OCI-LY1 (cell line): ENCODE measurements around the gene OPRM1.

ENCODE experiments used
- EZH2 ChIP-seq: fragments of 200-600 bp; sonication (generic), shearing (Covaris generic); IDR thresholded peaks from 2 replicates; pipeline ENCODE4 v1.8.0; 2017; ENCODE audit warnings: borderline replicate concordance, mixed run types, mild to moderate bottlenecking, antibody characterized with exemption, low read length, moderate library complexity, mixed read lengths
- TF ChIP-seq, protein P1 (sequence below): fragments of 200-600 bp; sonication (generic), shearing (Covaris generic); IDR thresholded peaks from 2 replicates; pipeline ENCODE4 v1.5.1; 2017; ENCODE audit warnings: mild to moderate bottlenecking, antibody characterized with exemption, low read length, moderate library complexity, mixed read lengths

DNA sequence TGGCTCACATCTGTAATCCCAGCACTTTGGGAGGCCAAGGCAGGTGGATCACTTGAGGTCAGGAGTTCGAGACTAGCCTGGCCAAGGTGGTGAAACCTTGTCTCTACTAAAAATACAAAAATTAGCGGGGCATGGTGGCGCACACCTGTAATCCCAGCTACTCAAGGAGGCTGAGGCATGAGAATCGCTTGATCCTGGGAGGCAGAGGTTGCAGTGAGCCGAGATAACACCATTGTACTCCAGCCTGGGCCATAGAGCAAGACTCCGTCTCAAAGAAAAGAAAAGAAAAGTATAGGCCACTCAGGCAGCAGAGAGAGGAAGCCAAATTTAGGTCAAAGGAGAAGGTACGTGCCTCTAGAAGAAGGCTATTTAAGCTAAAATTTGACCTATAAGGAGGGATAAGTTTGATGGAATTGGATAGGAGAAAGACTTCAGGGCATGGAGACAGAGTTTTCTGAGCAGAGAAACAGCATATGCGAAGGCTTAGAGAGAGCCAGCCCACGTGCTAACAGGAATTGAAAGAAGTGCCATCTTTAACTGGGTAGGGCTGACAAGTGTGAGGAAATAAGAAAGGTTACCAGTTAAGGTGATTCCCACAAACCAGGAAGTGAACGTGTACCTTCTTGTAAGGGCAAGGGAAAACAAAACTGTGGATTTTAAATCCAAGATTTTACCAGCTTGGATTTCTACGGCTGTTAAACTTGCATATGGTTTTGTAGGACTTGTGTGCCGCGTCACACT is 203.7 kb downstream of the OPRM1 start:
- TF ChIP-seq, protein P1, sequence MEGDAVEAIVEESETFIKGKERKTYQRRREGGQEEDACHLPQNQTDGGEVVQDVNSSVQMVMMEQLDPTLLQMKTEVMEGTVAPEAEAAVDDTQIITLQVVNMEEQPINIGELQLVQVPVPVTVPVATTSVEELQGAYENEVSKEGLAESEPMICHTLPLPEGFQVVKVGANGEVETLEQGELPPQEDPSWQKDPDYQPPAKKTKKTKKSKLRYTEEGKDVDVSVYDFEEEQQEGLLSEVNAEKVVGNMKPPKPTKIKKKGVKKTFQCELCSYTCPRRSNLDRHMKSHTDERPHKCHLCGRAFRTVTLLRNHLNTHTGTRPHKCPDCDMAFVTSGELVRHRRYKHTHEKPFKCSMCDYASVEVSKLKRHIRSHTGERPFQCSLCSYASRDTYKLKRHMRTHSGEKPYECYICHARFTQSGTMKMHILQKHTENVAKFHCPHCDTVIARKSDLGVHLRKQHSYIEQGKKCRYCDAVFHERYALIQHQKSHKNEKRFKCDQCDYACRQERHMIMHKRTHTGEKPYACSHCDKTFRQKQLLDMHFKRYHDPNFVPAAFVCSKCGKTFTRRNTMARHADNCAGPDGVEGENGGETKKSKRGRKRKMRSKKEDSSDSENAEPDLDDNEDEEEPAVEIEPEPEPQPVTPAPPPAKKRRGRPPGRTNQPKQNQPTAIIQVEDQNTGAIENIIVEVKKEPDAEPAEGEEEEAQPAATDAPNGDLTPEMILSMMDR: no peak
- TF ChIP-seq EZH2: no peak
